ENCODE results near the gene PFDN5. TPM values are rescaled to one million over a fixed set of nuclear protein-coding genes. Genes with fewer than 3 reads are reported as not detected.
"Not testable (repeated sequence)": the region's sequence is repeated elsewhere in the genome, so short reads cannot be mapped to it uniquely, and the experiment has no call there.

Gene PFDN5
- total RNA-seq, 1 experiment from 2014 or later, result 340 TPM

GRCh38 chr12:53328043-53328435 is 32.7 kb downstream of the PFDN5 start:
- in situ Hi-C loops (cut with HindIII; ENCODE audit: low pct_unique_long_range_greater_than_20kb, low sequenced_read_pairs) (no loop called here), intact Hi-C loops (cut with micrococcal nuclease; ENCODE audit: unreplicated experiment) (no loop called here)
- DNase-seq (ENCODE audit: low read depth, low spot score) (no peak), ATAC-seq (no peak)
- CTCF ChIA-PET, result interaction anchor here (0.6 to 2.5 kb wide), 4 partner anchors 17 to 154 kb away, joined by 3 to 19 read pairs (median 4); no protein-coding TSS in a partner anchor
- Histone ChIP-seq H3K36me3 (ENCODE audit: control insufficient read depth, insufficient read depth, low read length) (no peaks in the 10 kb centered on the region), H3K9me3 (ENCODE audit: control insufficient read depth, insufficient read depth, low read depth, low read length) (no peaks in the 10 kb centered on the region), H3K4me1 (ENCODE audit: control insufficient read depth, insufficient read depth, low read length) (peaks cover 11% of the 10 kb centered on the region), H3K27ac (ENCODE audit: low read length) (no peak overlapping the region), H3K27me3 (ENCODE audit: control insufficient read depth, insufficient read depth, low read length) (no peaks in the 10 kb centered on the region), H3K4me3 (ENCODE audit: low read depth in 2 of 2, low read length in 2 of 2) (no peak overlapping the region)
- BruUV-seq (replicated peaks), result no TSS peak
- no peak for TF ChIP-seq REST (IDR thresholded peaks at IDR 0.05; ENCODE audit: insufficient read depth in 1 of 2, low read depth in 2 of 2, low read length in 1 of 2)
- TF ChIP-seq POLR2AphosphoS5 (IDR thresholded peaks at IDR 0.05; ENCODE audit: low read depth, low read length), result no peak
- POLR2A ChIA-PET, result no interaction called here

- Histone ChIP-seq H3K4me3 (ENCODE audit: low read depth in 2 of 2, low read length in 2 of 2) (no peak overlapping the region), H3K27ac (ENCODE audit: low read length) (no peak overlapping the region), H3K36me3 (ENCODE audit: control insufficient read depth, insufficient read depth, low read length) (no peaks in the 10 kb centered on the region), H3K9me3 (ENCODE audit: control insufficient read depth, insufficient read depth, low read depth, low read length) (no peaks in the 10 kb centered on the region), H3K4me1 (ENCODE audit: control insufficient read depth, insufficient read depth, low read length) (no peaks in the 10 kb centered on the region; the same call in 1 of the 2 replicates), H3K27me3 (ENCODE audit: control insufficient read depth, insufficient read depth, low read length) (no peaks in the 10 kb centered on the region)
- intact Hi-C loops (cut with micrococcal nuclease; ENCODE audit: unreplicated experiment) (no loop called here), in situ Hi-C loops (cut with HindIII; ENCODE audit: low pct_unique_long_range_greater_than_20kb, low sequenced_read_pairs) (no loop called here)
- CTCF ChIA-PET, result interaction anchor here (0.8 to 1.0 kb wide), 2 partner anchors 9 to 22 kb away, joined by 4 read pairs; partner anchors contain the start of gene AAAS
- POLR2A ChIA-PET, result no interaction called here
- ATAC-seq (no peak), DNase-seq (ENCODE audit: low read depth, low spot score) (no peak)
- TF ChIP-seq POLR2AphosphoS5 (IDR thresholded peaks at IDR 0.05; ENCODE audit: low read depth, low read length), result no peak
- no TSS peak for BruUV-seq (replicated peaks)
Measured at GRCh38 chr12:53330671-53331070, 35.3 kb downstream of the PFDN5 start.

- intact Hi-C loops (cut with micrococcal nuclease; ENCODE audit: unreplicated experiment); BruUV-seq (replicated peaks); in situ Hi-C loops (cut with HindIII; ENCODE audit: low pct_unique_long_range_greater_than_20kb, low sequenced_read_pairs); H3K9me3 ChIP-seq (ENCODE audit: control insufficient read depth, insufficient read depth, low read depth, low read length); POLR2A ChIA-PET; H3K27ac ChIP-seq (ENCODE audit: low read length); H3K4me1 ChIP-seq (ENCODE audit: control insufficient read depth, insufficient read depth, low read length); H3K27me3 ChIP-seq (ENCODE audit: control insufficient read depth, insufficient read depth, low read length); ATAC-seq; H3K36me3 ChIP-seq (ENCODE audit: control insufficient read depth, insufficient read depth, low read length); H3K4me3 ChIP-seq (ENCODE audit: low read depth in 2 of 2, low read length in 2 of 2); DNase-seq (ENCODE audit: low read depth, low spot score): not testable (repeated sequence)
- CTCF ChIA-PET, result interaction anchor here (0.6 kb wide), 1 partner anchor 1307 kb away, joined by 3 read pairs; no protein-coding TSS in a partner anchor
Measured at GRCh38 chr12:53332339-53332738, 37.0 kb downstream of the PFDN5 start.

GRCh38 chr12:53332744-53333143 is 37.4 kb downstream of the PFDN5 start:
- Histone ChIP-seq H3K27me3 (ENCODE audit: control insufficient read depth, insufficient read depth, low read length) (no peaks in the 10 kb centered on the region), H3K9me3 (ENCODE audit: control insufficient read depth, insufficient read depth, low read depth, low read length) (no peaks in the 10 kb centered on the region), H3K4me3 (ENCODE audit: low read depth in 2 of 2, low read length in 2 of 2) (no peak overlapping the region), H3K27ac (ENCODE audit: low read length) (no peak overlapping the region), H3K4me1 (ENCODE audit: control insufficient read depth, insufficient read depth, low read length) (no peaks in the 10 kb centered on the region), H3K36me3 (ENCODE audit: control insufficient read depth, insufficient read depth, low read length) (no peaks in the 10 kb centered on the region)
- in situ Hi-C loops (cut with HindIII; ENCODE audit: low pct_unique_long_range_greater_than_20kb, low sequenced_read_pairs), result no loop called here
- no peak for DNase-seq (ENCODE audit: low read depth, low spot score)
- BruUV-seq (replicated peaks), result no TSS peak
- POLR2A ChIA-PET, result no interaction called here
- intact Hi-C loops (cut with micrococcal nuclease; ENCODE audit: unreplicated experiment), result no loop called here
- CTCF ChIA-PET, result no interaction called here
- no peak for TF ChIP-seq CTCF (IDR thresholded peaks at IDR 0.05)
- TF ChIP-seq SIN3A (IDR thresholded peaks at IDR 0.05; ENCODE audit: borderline replicate concordance, insufficient read depth, low read depth, low read length), result no peak
- no peak for TF ChIP-seq REST (IDR thresholded peaks at IDR 0.05; ENCODE audit: insufficient read depth in 1 of 2, low read depth in 2 of 2, low read length in 1 of 2)
- no peak for TF ChIP-seq POLR2AphosphoS5 (IDR thresholded peaks at IDR 0.05; ENCODE audit: low read depth, low read length)
- TF ChIP-seq TCF7L2 (IDR thresholded peaks at IDR 0.05; ENCODE audit: low read depth, low read length), result no peak
- ATAC-seq, result no peak

Measured in Panc1 (cell line).